NT2/D1 (cell line): ENCODE measurements around the gene RNU7-1.

ENCODE experiments used
- YY1 ChIP-seq: IDR thresholded peaks from 2 replicates; pipeline ENCODE4 v1.6.1; 2011; ENCODE audit not compliant: insufficient read length, insufficient read depth
- ZNF274 ChIP-seq: IDR thresholded peaks from 2 replicates; pipeline ENCODE4 v1.6.1; 2011; ENCODE audit warnings: mild to moderate bottlenecking, low read depth, low read length

GRCh38 chr12:6919588-6919987 is 24.0 kb upstream of the RNU7-1 start:
- TF ChIP-seq ZNF274 (no peak), YY1 (no peak)
